Measurements from ENCODE around the gene CMTR1.
"Not testable (repeated sequence)": the region's sequence is repeated elsewhere in the genome, so short reads cannot be mapped to it uniquely, and the experiment has no call there.

The CMTR1 gene, protein sequence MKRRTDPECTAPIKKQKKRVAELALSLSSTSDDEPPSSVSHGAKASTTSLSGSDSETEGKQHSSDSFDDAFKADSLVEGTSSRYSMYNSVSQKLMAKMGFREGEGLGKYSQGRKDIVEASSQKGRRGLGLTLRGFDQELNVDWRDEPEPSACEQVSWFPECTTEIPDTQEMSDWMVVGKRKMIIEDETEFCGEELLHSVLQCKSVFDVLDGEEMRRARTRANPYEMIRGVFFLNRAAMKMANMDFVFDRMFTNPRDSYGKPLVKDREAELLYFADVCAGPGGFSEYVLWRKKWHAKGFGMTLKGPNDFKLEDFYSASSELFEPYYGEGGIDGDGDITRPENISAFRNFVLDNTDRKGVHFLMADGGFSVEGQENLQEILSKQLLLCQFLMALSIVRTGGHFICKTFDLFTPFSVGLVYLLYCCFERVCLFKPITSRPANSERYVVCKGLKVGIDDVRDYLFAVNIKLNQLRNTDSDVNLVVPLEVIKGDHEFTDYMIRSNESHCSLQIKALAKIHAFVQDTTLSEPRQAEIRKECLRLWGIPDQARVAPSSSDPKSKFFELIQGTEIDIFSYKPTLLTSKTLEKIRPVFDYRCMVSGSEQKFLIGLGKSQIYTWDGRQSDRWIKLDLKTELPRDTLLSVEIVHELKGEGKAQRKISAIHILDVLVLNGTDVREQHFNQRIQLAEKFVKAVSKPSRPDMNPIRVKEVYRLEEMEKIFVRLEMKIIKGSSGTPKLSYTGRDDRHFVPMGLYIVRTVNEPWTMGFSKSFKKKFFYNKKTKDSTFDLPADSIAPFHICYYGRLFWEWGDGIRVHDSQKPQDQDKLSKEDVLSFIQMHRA

GRCh38 chr6:37432916-37433656, at the start of gene CMTR1:
Gene CMTR1 (plus strand): TSS chr6:37433221. CDS start chr6:37435630, 2,409 bp downstream.
- DNase-seq: peak; percentile 92
- in situ Hi-C loops (cut with MboI; ENCODE audit: low pct_unique_long_range_greater_than_20kb, low sequenced_read_pairs): no loop called here

DNA sequence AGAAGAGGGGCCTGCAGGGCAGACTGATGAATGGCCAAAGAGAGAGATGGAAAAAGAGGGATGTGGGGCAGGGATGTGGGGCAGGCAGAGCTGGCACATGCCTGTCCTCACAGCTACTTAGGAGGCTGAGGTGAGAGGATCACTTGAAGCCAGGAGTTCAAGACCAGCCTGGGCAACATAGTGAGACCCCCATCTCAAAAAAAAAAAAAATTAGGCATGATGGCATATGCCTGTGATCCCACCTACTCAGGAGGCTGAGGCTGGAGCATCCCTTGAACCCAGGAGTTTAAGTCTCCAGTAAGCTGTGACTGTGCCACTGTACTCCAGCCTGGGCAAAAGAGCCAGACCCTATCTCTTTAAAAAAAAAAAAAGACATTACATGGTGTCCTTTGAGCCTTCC, 44.4 kb upstream of the CMTR1 start:
- in situ Hi-C loops (cut with MboI; ENCODE audit: low pct_unique_long_range_greater_than_20kb, low sequenced_read_pairs): no loop called here

GRCh38 chr6:37389857-37390256, 43.2 kb upstream of the CMTR1 start:
- in situ Hi-C loops (cut with MboI; ENCODE audit: low pct_unique_long_range_greater_than_20kb, low sequenced_read_pairs): no loop called here
- DNase-seq: no peak

More for the DNA sequence above, 44.4 kb upstream of the CMTR1 start:
- DNase-seq: no peak

DNA sequence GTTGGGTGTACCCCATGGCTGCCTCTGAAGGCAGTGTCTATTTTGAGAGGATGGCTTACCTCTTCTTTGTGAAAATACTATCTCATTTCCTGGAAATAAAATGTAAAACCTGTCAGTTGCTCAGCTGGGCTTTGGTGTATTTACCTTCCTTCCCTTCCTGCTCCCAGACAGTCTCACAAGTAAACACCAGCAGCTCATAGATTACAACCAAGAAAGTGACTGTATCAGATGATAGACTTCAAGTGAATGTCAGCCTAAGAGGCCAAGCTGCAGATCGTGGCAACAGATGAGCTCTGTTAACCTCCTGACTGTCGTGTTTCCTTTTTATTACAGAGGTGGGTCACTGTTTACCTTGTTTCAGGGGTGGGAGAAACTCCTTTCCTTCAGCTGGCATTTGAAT, 41.9 kb upstream of the CMTR1 start:
- DNase-seq: no peak
- in situ Hi-C loops (cut with MboI; ENCODE audit: low pct_unique_long_range_greater_than_20kb, low sequenced_read_pairs): no loop called here

DNA sequence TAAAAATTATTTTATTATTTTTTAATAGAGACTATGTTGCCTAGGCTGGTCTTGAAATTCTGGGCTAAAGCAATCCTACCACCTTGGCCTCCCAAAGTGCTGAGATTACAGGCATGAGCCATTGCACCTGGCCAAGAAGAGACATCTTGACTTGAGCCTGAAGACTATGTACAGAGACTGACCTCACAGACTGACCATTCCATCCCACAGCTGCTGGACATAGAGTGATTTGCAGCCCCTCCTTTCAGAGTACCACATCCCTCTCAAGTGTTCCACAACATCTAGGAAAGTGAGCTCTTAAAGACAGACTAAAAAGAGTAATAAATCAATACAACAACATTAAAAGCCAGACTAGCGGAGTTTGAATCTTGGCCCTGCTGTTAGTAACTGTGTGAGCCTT, 40.2 kb upstream of the CMTR1 start:
- in situ Hi-C loops (cut with MboI; ENCODE audit: low pct_unique_long_range_greater_than_20kb, low sequenced_read_pairs): no loop called here
- no peak for DNase-seq

DNA sequence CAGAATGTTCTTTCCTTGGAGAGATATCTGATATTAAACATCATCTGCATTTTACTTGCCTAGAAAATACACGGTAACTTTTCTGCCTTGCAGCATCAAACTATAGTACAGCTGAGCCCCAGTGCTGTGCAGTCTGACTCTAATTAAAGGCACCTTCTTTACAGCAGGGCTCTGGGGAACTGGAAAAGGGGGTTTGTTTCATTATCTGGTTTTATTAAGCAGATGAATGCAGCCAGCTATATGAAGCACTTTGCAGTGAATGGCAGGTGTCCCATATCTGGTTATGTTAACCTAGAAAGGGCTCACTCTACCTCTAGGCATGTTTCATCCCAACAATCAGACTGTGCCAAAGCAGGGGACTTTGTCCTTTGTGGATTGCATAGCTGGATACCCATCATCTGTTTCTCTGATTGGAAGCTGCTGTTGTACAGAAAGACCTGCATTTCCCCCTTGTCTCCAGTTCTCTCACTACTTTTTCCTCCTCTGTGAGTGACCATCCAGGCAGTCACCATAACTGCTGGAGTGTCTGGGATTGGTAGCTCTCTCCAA, 39.6 kb upstream of the CMTR1 start:
- no peak for DNase-seq
- in situ Hi-C loops (cut with MboI; ENCODE audit: low pct_unique_long_range_greater_than_20kb, low sequenced_read_pairs): no loop called here

DNA sequence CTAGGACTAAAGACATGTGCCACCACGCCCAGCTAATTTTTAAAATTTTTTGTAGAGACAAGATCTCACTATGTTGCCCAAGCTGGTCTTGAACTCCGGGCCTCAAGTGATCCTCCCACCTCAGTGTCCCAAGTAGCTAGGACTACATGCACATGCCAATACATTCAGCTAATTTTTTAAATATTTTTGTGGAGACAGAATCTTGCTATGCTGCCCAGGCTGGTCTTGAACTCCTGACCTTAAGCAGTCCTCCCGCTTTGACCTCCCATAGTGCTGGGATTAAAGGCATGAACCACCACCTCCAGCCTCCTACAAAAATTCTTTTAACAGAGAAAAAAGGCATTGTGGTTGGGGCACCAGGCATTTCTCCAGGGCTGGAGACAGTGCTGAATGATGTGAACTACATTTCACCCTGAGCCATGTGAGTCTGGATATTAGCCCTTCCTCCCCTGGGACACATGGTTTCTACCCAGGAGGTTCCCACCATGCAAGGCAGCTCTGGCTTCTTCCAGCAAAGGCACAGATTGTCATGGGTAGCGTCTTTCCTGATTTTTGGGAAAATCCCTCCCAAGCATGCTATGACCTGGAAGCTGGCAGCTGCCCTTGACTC, 36.3 kb upstream of the CMTR1 start:
- DNase-seq: no peak
- in situ Hi-C loops (cut with MboI; ENCODE audit: low pct_unique_long_range_greater_than_20kb, low sequenced_read_pairs): no loop called here

DNA sequence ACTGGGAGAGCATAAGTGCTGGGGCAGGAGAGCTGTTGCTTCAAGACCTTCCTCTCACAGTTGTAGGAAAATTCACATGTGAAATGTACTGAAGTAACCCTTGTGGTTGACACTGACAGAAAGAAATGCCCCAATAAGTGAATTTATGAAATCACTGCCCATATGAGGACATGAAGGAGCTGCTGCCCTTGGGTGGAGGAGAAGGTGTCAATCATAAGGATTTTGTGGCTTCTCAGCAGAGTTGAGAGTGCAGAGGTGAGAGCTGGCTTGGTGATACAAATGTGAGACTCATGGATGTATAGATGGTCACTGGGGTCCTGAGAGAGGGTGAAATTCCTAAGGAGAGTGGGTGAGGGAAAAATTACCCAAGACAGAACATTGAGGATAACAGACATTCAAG, 33.9 kb upstream of the CMTR1 start:
- no peak for DNase-seq
- in situ Hi-C loops (cut with MboI; ENCODE audit: low pct_unique_long_range_greater_than_20kb, low sequenced_read_pairs): no loop called here

GRCh38 chr6:37399795-37400490, 33.1 kb upstream of the CMTR1 start:
- no peak for DNase-seq
- in situ Hi-C loops (cut with MboI; ENCODE audit: low pct_unique_long_range_greater_than_20kb, low sequenced_read_pairs): no loop called here

GRCh38 chr6:37401658-37402057, 31.4 kb upstream of the CMTR1 start:
- in situ Hi-C loops (cut with MboI; ENCODE audit: low pct_unique_long_range_greater_than_20kb, low sequenced_read_pairs); DNase-seq: not testable (repeated sequence)

DNA sequence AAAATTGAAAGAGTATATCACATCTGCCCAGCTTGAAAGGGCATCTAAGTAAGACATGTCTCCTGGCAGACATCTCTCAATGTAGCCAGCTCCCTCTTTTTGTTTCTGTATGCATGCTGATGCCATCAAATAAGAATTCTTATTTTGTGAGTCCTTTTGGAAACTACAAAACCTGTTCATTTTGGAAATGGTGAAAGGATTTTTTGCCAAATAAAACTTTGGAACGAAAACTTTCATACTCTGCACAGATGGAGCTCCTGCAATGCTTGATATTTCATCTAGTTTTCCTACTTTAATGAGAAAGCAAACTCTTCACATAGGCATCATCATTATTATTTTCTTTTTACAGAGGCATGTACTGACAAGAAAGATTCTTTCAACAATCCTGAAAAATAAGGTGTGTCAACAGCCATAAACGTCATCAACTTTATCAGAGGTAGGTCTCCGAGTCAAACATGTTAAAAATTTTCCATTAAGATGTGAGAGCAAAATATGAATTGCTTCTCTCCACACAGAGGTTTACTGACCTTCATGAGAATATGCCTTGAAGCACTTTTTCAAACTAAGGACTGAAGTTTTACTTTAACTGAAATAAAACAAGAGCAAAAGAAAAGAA, 26.2 kb upstream of the CMTR1 start:
- in situ Hi-C loops (cut with MboI; ENCODE audit: low pct_unique_long_range_greater_than_20kb, low sequenced_read_pairs): no loop called here
- no peak for DNase-seq

GRCh38 chr6:37407948-37408347, 25.1 kb upstream of the CMTR1 start:
- no peak for DNase-seq
- in situ Hi-C loops (cut with MboI; ENCODE audit: low pct_unique_long_range_greater_than_20kb, low sequenced_read_pairs): no loop called here

- in situ Hi-C loops (cut with MboI; ENCODE audit: low pct_unique_long_range_greater_than_20kb, low sequenced_read_pairs): no loop called here
- no peak for DNase-seq
These were observed 23.5 kb upstream of the CMTR1 start for GRCh38 chr6:37409501-37409900.

- in situ Hi-C loops (cut with MboI; ENCODE audit: low pct_unique_long_range_greater_than_20kb, low sequenced_read_pairs): no loop called here
- DNase-seq: no peak
These were observed 15.6 kb upstream of the CMTR1 start for GRCh38 chr6:37417393-37417792.

GRCh38 chr6:37418722-37419121, 14.3 kb upstream of the CMTR1 start:
- in situ Hi-C loops (cut with MboI; ENCODE audit: low pct_unique_long_range_greater_than_20kb, low sequenced_read_pairs): no loop called here
- DNase-seq: no peak

- DNase-seq: no peak
- in situ Hi-C loops (cut with MboI; ENCODE audit: low pct_unique_long_range_greater_than_20kb, low sequenced_read_pairs): no loop called here
These were observed 6.7 kb upstream of the CMTR1 start for GRCh38 chr6:37426058-37426944.

DNA sequence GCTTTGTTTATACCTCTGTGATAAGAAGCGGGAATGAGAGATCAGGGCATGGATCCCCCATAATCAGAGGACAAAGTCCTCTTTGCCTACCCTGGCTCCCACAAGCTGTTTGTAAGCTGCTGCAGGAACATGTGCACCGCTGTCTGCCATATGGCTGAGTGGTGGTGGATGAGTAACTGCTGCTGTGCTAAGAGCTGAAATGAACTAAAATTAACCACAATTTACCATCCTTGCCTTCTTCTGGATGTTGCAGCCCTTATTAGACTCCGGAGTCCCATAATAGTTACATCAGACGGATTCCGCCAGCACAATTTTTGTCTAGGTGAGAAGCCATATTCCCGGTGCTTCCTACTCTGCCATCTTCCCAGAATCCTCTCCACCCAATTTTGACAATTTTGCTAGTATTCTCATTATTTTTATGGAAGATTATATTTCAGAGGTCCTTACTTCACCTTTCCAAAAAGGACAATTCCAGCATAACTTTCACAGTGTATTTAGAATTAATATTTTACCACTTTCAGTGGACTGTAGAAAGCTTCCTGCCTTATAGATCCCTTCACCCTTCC, 6.0 kb upstream of the CMTR1 start:
- in situ Hi-C loops (cut with MboI; ENCODE audit: low pct_unique_long_range_greater_than_20kb, low sequenced_read_pairs): no loop called here
- no peak for DNase-seq

Measured in KBM-7 (cell line).